ENCODE measurements around the gene USP17L29. TPM values are rescaled to one million over a fixed set of nuclear protein-coding genes. Genes with fewer than 3 reads are reported as not detected.
"Not testable (repeated sequence)": the region's sequence is repeated elsewhere in the genome, so short reads cannot be mapped to it uniquely, and the experiment has no call there.

USP17L29 gene
- total and polyA plus RNA-seq, 9 of the 15 experiments (the other 6 are each of a cell fraction or from before 2014, with no cell fraction given) = not detected

DNA sequence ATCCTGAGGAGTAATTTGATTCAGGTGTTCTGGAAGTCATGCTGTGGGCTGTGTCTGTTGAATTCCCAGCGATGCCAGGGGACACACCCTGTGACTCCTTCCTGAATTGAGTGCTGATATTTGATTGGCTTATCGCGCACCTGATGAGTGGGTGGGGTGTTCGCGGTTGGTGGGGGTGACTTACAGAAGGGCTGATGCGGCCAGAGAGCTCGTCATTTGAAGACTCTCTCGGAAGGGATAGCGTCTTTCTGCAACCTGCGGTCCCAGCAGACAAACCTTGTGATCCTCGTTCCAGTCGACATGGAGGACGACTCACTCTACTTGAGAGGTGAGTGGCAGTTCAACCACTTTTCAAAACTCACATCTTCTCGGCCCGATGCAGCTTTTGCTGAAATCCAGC, 4.8 kb upstream of the USP17L29 start, which contains the start of gene USP17L28:
USP17L28 (plus strand) TSS at position 301 of the 400 bp plus-strand sequence; CDS start at position 301, 0 bp downstream.
- H2AFZ ChIP-seq (ENCODE audit: low read depth, low read length); H3K27ac ChIP-seq (ENCODE audit: extremely low read depth, low read depth, low read length); POLR2A ChIA-PET; H3K79me2 ChIP-seq (ENCODE audit: control insufficient read depth, insufficient read depth, low read length); H3K4me3 ChIP-seq; BruUV-seq (replicated peaks); DNase-seq (ENCODE audit: extremely low read depth in 1 of 4, low spot score in 3 of 4); H3K36me3 ChIP-seq (ENCODE audit: control insufficient read depth, insufficient read depth, low read length); H3K27me3 ChIP-seq (ENCODE audit: control insufficient read depth in 2 of 2, insufficient read depth in 2 of 2, low read length in 2 of 2); H3K9me1 ChIP-seq (ENCODE audit: control insufficient read depth, insufficient read depth, low read length); ATAC-seq; H4K20me1 ChIP-seq (replicated peaks; ENCODE audit: control insufficient read depth, insufficient read depth, low read length); CTCF ChIA-PET (ENCODE audit: low intra/inter-chr PET ratio); intact Hi-C loops (cut with micrococcal nuclease); H3K4me2 ChIP-seq (ENCODE audit: insufficient read depth, low read length); H3K4me1 ChIP-seq (replicated peaks in 1 of 2; ENCODE audit: control insufficient read depth in 2 of 2, insufficient read depth in 2 of 2, low read length in 2 of 2); H3K9ac ChIP-seq (ENCODE audit: insufficient read depth in 1 of 2, low read depth in 2 of 2, low read length in 2 of 2); FAIRE-seq; H3K9me3 ChIP-seq (replicated peaks; ENCODE audit: control insufficient read depth, insufficient read depth, low read depth, low read length): not testable (repeated sequence)
- in situ Hi-C loops (cut with MboI) = loop anchor here (25.0 kb wide), 1 partner anchor 361 kb away; no protein-coding TSS in a partner anchor
- no CpG with 5 or more reads among the region's 15 CpGs for WGBS (ENCODE audit: insufficient coverage, low coverage, missing lambda C conversion rate)

DNA sequence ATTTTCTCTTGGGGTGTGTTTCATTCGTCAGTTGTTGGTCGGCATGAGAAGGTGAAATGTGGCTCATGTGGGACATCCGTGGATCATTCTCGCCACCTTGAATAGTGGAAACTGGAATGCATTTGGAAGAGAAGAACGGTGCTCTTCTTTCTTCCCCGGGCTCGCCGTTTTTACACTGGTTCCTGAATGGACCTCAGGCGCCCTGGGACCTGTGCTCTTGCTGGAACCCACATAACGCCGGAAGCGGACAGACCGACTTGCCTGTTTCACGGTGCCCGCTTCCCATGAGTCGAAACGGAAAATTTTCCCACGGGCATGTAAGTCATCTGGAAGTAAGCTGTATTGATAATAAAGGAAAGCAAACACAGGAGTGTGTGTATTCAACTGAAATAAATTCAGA, 2.6 kb upstream of the USP17L29 start:
- DNase-seq (ENCODE audit: extremely low read depth in 1 of 4, low spot score in 3 of 4); CTCF ChIA-PET (ENCODE audit: low intra/inter-chr PET ratio); ATAC-seq; in situ Hi-C loops (cut with MboI); H3K9ac ChIP-seq (ENCODE audit: insufficient read depth in 1 of 2, low read depth in 2 of 2, low read length in 2 of 2); H3K79me2 ChIP-seq (ENCODE audit: control insufficient read depth, insufficient read depth, low read length); H3K4me3 ChIP-seq; H3K9me1 ChIP-seq (ENCODE audit: control insufficient read depth, insufficient read depth, low read length); BruUV-seq (replicated peaks); H3K36me3 ChIP-seq (ENCODE audit: control insufficient read depth, insufficient read depth, low read length); H3K4me1 ChIP-seq (replicated peaks in 1 of 2; ENCODE audit: control insufficient read depth in 2 of 2, insufficient read depth in 2 of 2, low read length in 2 of 2); H3K4me2 ChIP-seq (ENCODE audit: insufficient read depth, low read length); H3K27me3 ChIP-seq (ENCODE audit: control insufficient read depth in 2 of 2, insufficient read depth in 2 of 2, low read length in 2 of 2); H3K27ac ChIP-seq (ENCODE audit: extremely low read depth, low read depth, low read length); POLR2A ChIA-PET; H2AFZ ChIP-seq (ENCODE audit: low read depth, low read length); intact Hi-C loops (cut with micrococcal nuclease); H4K20me1 ChIP-seq (replicated peaks; ENCODE audit: control insufficient read depth, insufficient read depth, low read length); FAIRE-seq; H3K9me3 ChIP-seq (replicated peaks; ENCODE audit: control insufficient read depth, insufficient read depth, low read depth, low read length): not testable (repeated sequence)
- no CpG with 5 or more reads among the region's 18 CpGs for WGBS (ENCODE audit: insufficient coverage, low coverage, missing lambda C conversion rate)

- POLR2A ChIA-PET = not testable (repeated sequence)
Observed at GRCh38 chr4:9362829-9363228, 9.4 kb downstream of the USP17L29 start, which contains the start of gene USP17L30. USP17L30 (plus strand) TSS chr4:9363129; CDS start chr4:9363129, 0 bp downstream.

DNA sequence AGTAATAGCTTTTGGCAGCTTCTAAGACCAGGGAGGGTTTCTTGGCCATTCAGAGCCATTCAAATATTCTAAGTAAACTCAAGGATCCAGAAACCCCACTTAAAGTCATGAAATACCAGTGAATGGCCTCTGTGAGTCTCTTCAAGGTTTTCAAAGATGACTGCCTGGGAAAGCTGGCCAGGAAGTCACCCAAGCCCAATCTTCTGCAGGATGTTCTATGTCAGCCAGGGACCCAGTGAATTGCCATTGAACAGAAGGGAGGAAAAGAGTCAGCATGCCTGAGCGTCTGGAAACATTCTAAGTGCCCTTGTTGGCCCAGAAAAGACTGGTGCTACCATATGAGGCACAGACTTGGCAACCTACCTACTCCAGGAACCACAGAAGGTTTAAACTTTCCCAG, 26.4 kb downstream of the USP17L29 start:
- POLR2A ChIA-PET; H3K4me2 ChIP-seq (ENCODE audit: insufficient read depth, low read length); H3K27ac ChIP-seq (ENCODE audit: extremely low read depth, low read depth, low read length); H3K79me2 ChIP-seq (ENCODE audit: control insufficient read depth, insufficient read depth, low read length); FAIRE-seq; BruUV-seq (replicated peaks); DNase-seq (ENCODE audit: extremely low read depth in 1 of 4, low spot score in 3 of 4); H3K4me3 ChIP-seq; H2AFZ ChIP-seq (ENCODE audit: low read depth, low read length); H4K20me1 ChIP-seq (replicated peaks; ENCODE audit: control insufficient read depth, insufficient read depth, low read length); intact Hi-C loops (cut with micrococcal nuclease); H3K36me3 ChIP-seq (ENCODE audit: control insufficient read depth, insufficient read depth, low read length); H3K27me3 ChIP-seq (ENCODE audit: control insufficient read depth in 2 of 2, insufficient read depth in 2 of 2, low read length in 2 of 2); CTCF ChIA-PET (ENCODE audit: low intra/inter-chr PET ratio); ATAC-seq; H3K9ac ChIP-seq (ENCODE audit: insufficient read depth in 1 of 2, low read depth in 2 of 2, low read length in 2 of 2); H3K9me3 ChIP-seq (replicated peaks; ENCODE audit: control insufficient read depth, insufficient read depth, low read depth, low read length); H3K4me1 ChIP-seq (replicated peaks in 1 of 2; ENCODE audit: control insufficient read depth in 2 of 2, insufficient read depth in 2 of 2, low read length in 2 of 2); H3K9me1 ChIP-seq (ENCODE audit: control insufficient read depth, insufficient read depth, low read length): not testable (repeated sequence)
- 0% methylated on average over 1 of the region's 1 CpG for WGBS (ENCODE audit: insufficient coverage, low coverage, missing lambda C conversion rate)
- in situ Hi-C loops (cut with MboI) = loop anchor here (10.0 kb wide), 2 partner anchors 55 to 135 kb away; partner anchors contain the start of genes USP17L17, USP17L18, USP17L24 and USP17L25

More at GRCh38 chr4:9362829-9363228, 9.4 kb downstream of the USP17L29 start, which contains the start of gene USP17L30:
- in situ Hi-C loops (cut with MboI); H3K79me2 ChIP-seq (ENCODE audit: control insufficient read depth, insufficient read depth, low read length); BruUV-seq (replicated peaks); H3K27ac ChIP-seq (ENCODE audit: extremely low read depth, low read depth, low read length); FAIRE-seq; H3K9ac ChIP-seq (ENCODE audit: insufficient read depth in 1 of 2, low read depth in 2 of 2, low read length in 2 of 2); H3K9me1 ChIP-seq (ENCODE audit: control insufficient read depth, insufficient read depth, low read length); H4K20me1 ChIP-seq (replicated peaks; ENCODE audit: control insufficient read depth, insufficient read depth, low read length); H3K4me2 ChIP-seq (ENCODE audit: insufficient read depth, low read length); H3K4me1 ChIP-seq (replicated peaks in 1 of 2; ENCODE audit: control insufficient read depth in 2 of 2, insufficient read depth in 2 of 2, low read length in 2 of 2); H3K4me3 ChIP-seq; intact Hi-C loops (cut with micrococcal nuclease); DNase-seq (ENCODE audit: extremely low read depth in 1 of 4, low spot score in 3 of 4); H3K36me3 ChIP-seq (ENCODE audit: control insufficient read depth, insufficient read depth, low read length); H2AFZ ChIP-seq (ENCODE audit: low read depth, low read length); CTCF ChIA-PET (ENCODE audit: low intra/inter-chr PET ratio); ATAC-seq; H3K9me3 ChIP-seq (replicated peaks; ENCODE audit: control insufficient read depth, insufficient read depth, low read depth, low read length); H3K27me3 ChIP-seq (ENCODE audit: control insufficient read depth in 2 of 2, insufficient read depth in 2 of 2, low read length in 2 of 2): not testable (repeated sequence)
- WGBS (ENCODE audit: insufficient coverage, low coverage, missing lambda C conversion rate) = no CpG with 5 or more reads among the region's 15 CpGs

Data from K562 (cell line).